Liver (tissue), 9 donors: ENCODE results near the gene DMRTB1. TPM values are rescaled to one million over a fixed set of nuclear protein-coding genes. Genes with fewer than 3 reads are reported as not detected.

ENCODE experiments used
- DNase-seq: peaks from one replicate; pipeline ENCODE4 v3.0.0-alpha.2; 2017; ENCODE audit warnings: low spot score
- H3K27ac ChIP-seq, 2 donors: one replicate each; pipeline ENCODE4 v1.7.0; 2013; ENCODE audit warnings: inconsistent platforms in 2 of 2, low read length in 2 of 2, control low read depth in 1 of 2, low read depth in 1 of 2, mild to moderate bottlenecking in 1 of 2
- H3K27me3 ChIP-seq, 4 donors: one replicate each; pipeline versions ENCODE4 v1.6.1 to v1.7.0; 2013; ENCODE audit warnings: low read length in 3 of 4, inconsistent platforms in 1 of 4, mild to moderate bottlenecking in 1 of 4, moderate library complexity in 1 of 4; ENCODE audit not compliant: control insufficient read depth in 4 of 4, insufficient read depth in 4 of 4
- H3K36me3 ChIP-seq, 4 donors: one replicate each; pipeline versions ENCODE4 v1.6.1 to v1.7.0; 2013; ENCODE audit warnings: low read length in 3 of 4, mild to moderate bottlenecking in 3 of 4, low read depth in 1 of 4, moderate library complexity in 1 of 4; ENCODE audit not compliant: control insufficient read depth in 4 of 4, insufficient read depth in 3 of 4
- H3K4me1 ChIP-seq, 4 donors: one replicate each; pipeline versions ENCODE4 v1.6.1 to v1.7.0; 2013; ENCODE audit warnings: low read length in 3 of 4, mild to moderate bottlenecking in 3 of 4, moderate library complexity in 1 of 4; ENCODE audit not compliant: control insufficient read depth in 4 of 4, insufficient read depth in 4 of 4
- H3K4me3 ChIP-seq, 3 donors: one replicate each; pipeline versions ENCODE4 v1.6.1 to v1.7.0; 2013; ENCODE audit warnings: low read length in 3 of 3, control low read depth in 1 of 3, low read depth in 1 of 3, mild to moderate bottlenecking in 1 of 3
- H3K9ac ChIP-seq, 2 donors: one replicate each; pipeline ENCODE4 v1.7.0; 2013; ENCODE audit warnings: low read length in 2 of 2, mild to moderate bottlenecking in 2 of 2, moderate library complexity in 2 of 2, control low read depth in 1 of 2, low read depth in 1 of 2
- H3K9me3 ChIP-seq, 4 donors: one replicate each; pipeline versions ENCODE4 v1.6.1 to v1.7.0; 2013; ENCODE audit warnings: low read length in 3 of 4; ENCODE audit not compliant: control insufficient read depth in 4 of 4
- EGR1 ChIP-seq, 2 donors: IDR thresholded peaks; 2 replicates each; pipeline ENCODE4 v1.6.1; 2016 to 2018; ENCODE audit warnings: antibody characterized with exemption in 2 of 2, low read depth in 2 of 2
- FOXA1 ChIP-seq: IDR thresholded peaks from 2 replicates; pipeline ENCODE4 v1.6.1; 2016; ENCODE audit warnings: antibody characterized with exemption
- FOXA2 ChIP-seq: IDR thresholded peaks from 2 replicates; pipeline ENCODE4 v1.6.1; 2016; ENCODE audit warnings: antibody characterized with exemption
- GABPA ChIP-seq, 2 donors: IDR thresholded peaks in 1 of 2; conservative IDR thresholded peaks in 1 of 2; 2 replicates each; pipeline ENCODE4 v1.6.1; 2016; ENCODE audit warnings: antibody characterized with exemption in 2 of 2, mild to moderate bottlenecking in 1 of 2, moderate library complexity in 1 of 2
- HNF4A ChIP-seq, 2 donors: conservative IDR thresholded peaks; 2 replicates each; pipeline ENCODE4 v1.6.1; 2016; ENCODE audit warnings: antibody characterized with exemption in 2 of 2, mild to moderate bottlenecking in 2 of 2
- HNF4G ChIP-seq: IDR thresholded peaks from 2 replicates; pipeline ENCODE4 v1.6.1; 2016; ENCODE audit warnings: antibody characterized with exemption
- JUND ChIP-seq, 2 donors: IDR thresholded peaks; 2 replicates each; pipeline ENCODE4 v1.6.1; 2016; ENCODE audit warnings: antibody characterized with exemption in 2 of 2
- NR2F2 ChIP-seq: IDR thresholded peaks from 2 replicates; pipeline ENCODE4 v1.6.1; 2016; ENCODE audit warnings: antibody characterized with exemption
- RAD21 ChIP-seq, 2 donors: IDR thresholded peaks; 2 replicates each; pipeline ENCODE4 v1.6.1; 2016; ENCODE audit warnings: antibody characterized with exemption in 2 of 2, mild to moderate bottlenecking in 2 of 2
- RXRA ChIP-seq, 2 donors: IDR thresholded peaks; 2 replicates each; pipeline ENCODE4 v1.6.1; 2017 to 2018; ENCODE audit warnings: antibody characterized with exemption in 2 of 2, mild to moderate bottlenecking in 1 of 2
- SP1 ChIP-seq: IDR thresholded peaks from 2 replicates; pipeline ENCODE4 v1.6.1; 2018; ENCODE audit warnings: antibody characterized with exemption, mild to moderate bottlenecking
- TAF1 ChIP-seq: conservative IDR thresholded peaks from 2 replicates; pipeline ENCODE4 v1.6.1; 2016; ENCODE audit warnings: antibody characterized with exemption, mild to moderate bottlenecking
- YY1 ChIP-seq: IDR thresholded peaks from 2 replicates; pipeline ENCODE4 v1.6.1; 2016; ENCODE audit warnings: antibody characterized with exemption, mild to moderate bottlenecking
- WGBS: extraction: QIAGEN DNeasy Blood & Tissue Kit; methylation state at CpG from one replicate; pipeline ENCODE4 v1.1.7; 2013; 5-methylcytosine and 5-hydroxymethylcytosine counted together
- polyA plus RNA-seq, 2 donors: library from polyadenylated mRNA; stranded (reverse) in 1 of 2; unstranded in 1 of 2; fragments of 200-250 nt in 1 of 2; fragments of >200 nt in 1 of 2; fragmentation: Nextera tagmentation in 1 of 2; extraction: Ambion mirVana in 1 of 2; gene quantifications; one replicate each; pipeline versions ENCODE4 v1.2.1 to v1.2.3, GENCODE V29; 2013 to 2015
- total RNA-seq, 2 donors: library from RNA; depleted of rRNA; stranded (reverse); fragments of >200 nt; gene quantifications; one replicate each; pipeline ENCODE4 v1.2.3, GENCODE V29; 2014
- TF ChIP-seq, protein P1 (sequence below): fragments of 150-350 bp; IDR thresholded peaks from 2 replicates; pipeline ENCODE4 v1.5.1; 2017; ENCODE audit warnings: improper control_type of control experiment, low read depth, low read length; ENCODE audit not compliant: missing input control
- TF ChIP-seq, protein P2 (sequence below): IDR thresholded peaks from 2 replicates; pipeline ENCODE4 v1.6.1; 2016; ENCODE audit warnings: antibody characterized with exemption
- TF ChIP-seq, protein P3 (sequence below): IDR thresholded peaks from 2 replicates; pipeline ENCODE4 v1.6.1; 2016; ENCODE audit warnings: antibody characterized with exemption, mild to moderate bottlenecking
- TF ChIP-seq, protein P4 (sequence below): IDR thresholded peaks from 2 replicates; pipeline ENCODE4 v1.6.1; 2016; ENCODE audit warnings: antibody characterized with exemption
- donor health status: healthy.
- donor health status: healthy.
- donor health status: healthy.
- donor health status: healthy.
- donor health status: healthy.

Gene DMRTB1
- total and polyA plus RNA-seq, 4 donors = not detected

DNA sequence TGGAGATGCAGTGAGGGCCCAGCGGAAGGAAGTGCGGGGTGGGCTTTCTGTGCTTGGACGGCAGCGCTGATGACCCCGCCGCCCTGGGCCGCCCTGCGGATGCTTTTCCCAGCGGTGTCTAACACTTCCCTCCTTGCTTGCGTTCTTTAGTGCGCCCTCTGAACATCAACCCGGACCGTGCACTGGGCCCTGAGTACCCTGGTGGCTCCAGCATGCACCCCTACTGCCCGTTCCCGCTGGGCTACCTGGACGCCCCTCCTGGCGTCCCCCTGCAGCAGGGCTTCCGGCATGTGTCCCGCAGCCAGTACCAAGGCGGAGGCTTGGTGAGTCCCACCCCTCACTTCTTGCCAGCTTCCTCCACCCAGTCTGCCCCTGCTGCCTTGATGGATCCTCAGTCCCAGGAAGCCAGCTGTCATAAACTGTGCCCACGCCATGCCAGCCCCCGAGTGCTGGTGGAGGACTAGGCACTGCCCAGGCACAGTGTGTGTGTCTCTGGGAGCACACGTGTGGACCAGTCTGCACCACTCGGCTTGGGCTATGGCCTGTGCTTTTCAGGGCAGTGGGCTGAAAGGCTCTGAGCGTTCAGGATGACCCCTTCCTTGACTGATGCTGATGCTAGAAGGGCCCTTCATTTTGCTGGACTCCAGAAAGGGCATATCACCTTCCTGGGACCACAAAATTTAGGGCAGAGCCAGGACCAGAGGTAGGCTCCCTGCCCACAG lies 2.3 kb downstream of the DMRTB1 start (continued):
- TF ChIP-seq GABPA (IDR thresholded peaks at IDR 0.05 in 1 of 2, conservative IDR thresholded peaks at IDR 0.05 in 1 of 2) (no peak), HNF4G (no peak), EGR1 (IDR thresholded peaks at IDR 0.05; ENCODE audit: low read depth in 2 of 2) (no peak), HNF4A (conservative IDR thresholded peaks at IDR 0.05) (no peak), FOXA2 (no peak), YY1 (no peak)
- TF ChIP-seq, protein P1, sequence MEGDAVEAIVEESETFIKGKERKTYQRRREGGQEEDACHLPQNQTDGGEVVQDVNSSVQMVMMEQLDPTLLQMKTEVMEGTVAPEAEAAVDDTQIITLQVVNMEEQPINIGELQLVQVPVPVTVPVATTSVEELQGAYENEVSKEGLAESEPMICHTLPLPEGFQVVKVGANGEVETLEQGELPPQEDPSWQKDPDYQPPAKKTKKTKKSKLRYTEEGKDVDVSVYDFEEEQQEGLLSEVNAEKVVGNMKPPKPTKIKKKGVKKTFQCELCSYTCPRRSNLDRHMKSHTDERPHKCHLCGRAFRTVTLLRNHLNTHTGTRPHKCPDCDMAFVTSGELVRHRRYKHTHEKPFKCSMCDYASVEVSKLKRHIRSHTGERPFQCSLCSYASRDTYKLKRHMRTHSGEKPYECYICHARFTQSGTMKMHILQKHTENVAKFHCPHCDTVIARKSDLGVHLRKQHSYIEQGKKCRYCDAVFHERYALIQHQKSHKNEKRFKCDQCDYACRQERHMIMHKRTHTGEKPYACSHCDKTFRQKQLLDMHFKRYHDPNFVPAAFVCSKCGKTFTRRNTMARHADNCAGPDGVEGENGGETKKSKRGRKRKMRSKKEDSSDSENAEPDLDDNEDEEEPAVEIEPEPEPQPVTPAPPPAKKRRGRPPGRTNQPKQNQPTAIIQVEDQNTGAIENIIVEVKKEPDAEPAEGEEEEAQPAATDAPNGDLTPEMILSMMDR = no peak

DNA sequence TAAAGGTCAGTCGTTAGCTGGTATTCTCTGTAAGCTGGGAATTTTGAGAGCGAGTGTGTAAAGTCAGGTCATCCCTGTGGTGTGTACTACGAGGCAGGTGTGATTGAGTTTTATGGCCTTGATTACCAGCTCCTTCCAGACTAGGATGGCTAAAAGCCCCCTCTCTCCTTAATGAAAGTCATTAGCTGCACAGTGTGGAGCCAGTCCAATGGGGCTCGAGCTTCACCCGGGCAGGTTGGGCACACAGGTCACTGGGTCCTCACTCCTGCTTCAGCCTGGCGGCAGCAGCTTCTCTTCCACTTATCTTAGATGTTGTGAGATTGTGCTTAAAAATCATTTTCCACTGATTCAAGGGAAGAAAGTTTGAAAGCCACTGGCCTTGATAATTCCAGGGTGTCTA lies 3.0 kb downstream of the DMRTB1 start:
- TF ChIP-seq GABPA (IDR thresholded peaks at IDR 0.05 in 1 of 2, conservative IDR thresholded peaks at IDR 0.05 in 1 of 2) (no peak), YY1 (no peak), JUND (IDR thresholded peaks at IDR 0.05) (no peak), SP1 (no peak), HNF4G (no peak), EGR1 (IDR thresholded peaks at IDR 0.05; ENCODE audit: low read depth in 2 of 2) (no peak), FOXA2 (no peak)
- TF ChIP-seq, protein P2, sequence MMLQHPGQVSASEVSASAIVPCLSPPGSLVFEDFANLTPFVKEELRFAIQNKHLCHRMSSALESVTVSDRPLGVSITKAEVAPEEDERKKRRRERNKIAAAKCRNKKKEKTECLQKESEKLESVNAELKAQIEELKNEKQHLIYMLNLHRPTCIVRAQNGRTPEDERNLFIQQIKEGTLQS = no peak
- TF ChIP-seq, protein P3, sequence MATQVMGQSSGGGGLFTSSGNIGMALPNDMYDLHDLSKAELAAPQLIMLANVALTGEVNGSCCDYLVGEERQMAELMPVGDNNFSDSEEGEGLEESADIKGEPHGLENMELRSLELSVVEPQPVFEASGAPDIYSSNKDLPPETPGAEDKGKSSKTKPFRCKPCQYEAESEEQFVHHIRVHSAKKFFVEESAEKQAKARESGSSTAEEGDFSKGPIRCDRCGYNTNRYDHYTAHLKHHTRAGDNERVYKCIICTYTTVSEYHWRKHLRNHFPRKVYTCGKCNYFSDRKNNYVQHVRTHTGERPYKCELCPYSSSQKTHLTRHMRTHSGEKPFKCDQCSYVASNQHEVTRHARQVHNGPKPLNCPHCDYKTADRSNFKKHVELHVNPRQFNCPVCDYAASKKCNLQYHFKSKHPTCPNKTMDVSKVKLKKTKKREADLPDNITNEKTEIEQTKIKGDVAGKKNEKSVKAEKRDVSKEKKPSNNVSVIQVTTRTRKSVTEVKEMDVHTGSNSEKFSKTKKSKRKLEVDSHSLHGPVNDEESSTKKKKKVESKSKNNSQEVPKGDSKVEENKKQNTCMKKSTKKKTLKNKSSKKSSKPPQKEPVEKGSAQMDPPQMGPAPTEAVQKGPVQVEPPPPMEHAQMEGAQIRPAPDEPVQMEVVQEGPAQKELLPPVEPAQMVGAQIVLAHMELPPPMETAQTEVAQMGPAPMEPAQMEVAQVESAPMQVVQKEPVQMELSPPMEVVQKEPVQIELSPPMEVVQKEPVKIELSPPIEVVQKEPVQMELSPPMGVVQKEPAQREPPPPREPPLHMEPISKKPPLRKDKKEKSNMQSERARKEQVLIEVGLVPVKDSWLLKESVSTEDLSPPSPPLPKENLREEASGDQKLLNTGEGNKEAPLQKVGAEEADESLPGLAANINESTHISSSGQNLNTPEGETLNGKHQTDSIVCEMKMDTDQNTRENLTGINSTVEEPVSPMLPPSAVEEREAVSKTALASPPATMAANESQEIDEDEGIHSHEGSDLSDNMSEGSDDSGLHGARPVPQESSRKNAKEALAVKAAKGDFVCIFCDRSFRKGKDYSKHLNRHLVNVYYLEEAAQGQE = no peak
- TF ChIP-seq, protein P4, sequence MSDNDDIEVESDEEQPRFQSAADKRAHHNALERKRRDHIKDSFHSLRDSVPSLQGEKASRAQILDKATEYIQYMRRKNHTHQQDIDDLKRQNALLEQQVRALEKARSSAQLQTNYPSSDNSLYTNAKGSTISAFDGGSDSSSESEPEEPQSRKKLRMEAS = no peak
- no peak for DNase-seq
- Histone ChIP-seq H3K4me1 (no peaks in the 10 kb centered on the region), H3K9ac (no peak overlapping the region), H3K27ac (no peak overlapping the region), H3K4me3 (no peak overlapping the region), H3K9me3 (no peaks in the 10 kb centered on the region), H3K36me3 (no peaks in the 10 kb centered on the region), H3K27me3 (no peaks in the 10 kb centered on the region)
- 87% methylated on average over 6 of the region's 6 CpGs for WGBS

DNA sequence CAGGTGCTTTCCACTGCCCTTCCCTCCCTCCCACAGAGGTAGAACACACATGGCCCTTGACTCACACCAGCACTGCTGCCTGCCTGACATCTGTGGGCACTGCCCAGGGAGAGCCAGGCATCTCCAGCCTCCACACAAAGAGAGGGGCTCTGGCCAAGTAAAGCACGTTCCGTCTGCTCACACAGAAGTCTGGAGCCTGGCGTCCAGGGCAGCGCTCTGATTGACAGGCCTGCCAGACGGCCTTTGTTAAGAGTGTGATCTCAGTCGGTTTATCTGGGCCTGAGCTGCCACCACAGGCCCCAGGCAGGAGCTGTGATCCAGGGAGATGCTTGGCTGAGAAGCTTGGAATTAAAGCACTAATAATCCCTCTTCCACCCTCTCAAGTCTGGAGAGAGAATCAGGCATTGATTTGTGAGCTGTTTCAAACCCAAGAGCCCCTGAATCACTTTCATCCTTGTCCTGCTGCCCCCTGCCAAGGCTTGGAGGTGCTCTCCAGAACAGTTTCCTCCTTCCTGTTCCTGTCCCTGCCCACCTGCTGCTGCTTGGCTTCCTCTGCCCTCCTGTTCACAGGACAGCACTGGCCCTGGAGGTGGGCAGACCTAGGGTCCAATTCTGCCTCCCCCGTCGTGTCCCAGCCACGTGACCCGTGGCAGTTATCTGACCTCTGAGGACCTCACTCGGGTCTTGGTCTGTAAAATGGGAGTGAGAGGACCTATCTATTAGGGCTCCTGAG lies 3.7 kb downstream of the DMRTB1 start:
- Histone ChIP-seq H3K9ac (no peak overlapping the region), H3K27me3 (no peaks in the 10 kb centered on the region), H3K9me3 (no peaks in the 10 kb centered on the region), H3K36me3 (no peaks in the 10 kb centered on the region), H3K4me1 (no peaks in the 10 kb centered on the region), H3K4me3 (no peak overlapping the region), H3K27ac (no peak overlapping the region)
- DNase-seq = no peak
- WGBS = 67% methylated on average over 11 of the region's 11 CpGs
- TF ChIP-seq GABPA (IDR thresholded peaks at IDR 0.05 in 1 of 2, conservative IDR thresholded peaks at IDR 0.05 in 1 of 2) = no peak
- no peak for TF ChIP-seq NR2F2
- TF ChIP-seq FOXA1 = no peak
- TF ChIP-seq, protein P3 = no peak
- no peak for TF ChIP-seq TAF1
- TF ChIP-seq, protein P2 = no peak
- no peak for TF ChIP-seq HNF4A (conservative IDR thresholded peaks at IDR 0.05)
- no peak for TF ChIP-seq RAD21 (IDR thresholded peaks at IDR 0.05)
- TF ChIP-seq, protein P4 = no peak
- TF ChIP-seq HNF4G = no peak
- no peak for TF ChIP-seq RXRA (IDR thresholded peaks at IDR 0.05)
- no peak for TF ChIP-seq JUND (IDR thresholded peaks at IDR 0.05)
- no peak for TF ChIP-seq YY1
- no peak for TF ChIP-seq SP1
- TF ChIP-seq FOXA2 = no peak
- TF ChIP-seq EGR1 (IDR thresholded peaks at IDR 0.05; ENCODE audit: low read depth in 2 of 2) = no peak
